NK-92 (cell line): ENCODE measurements around the gene NEURL2.
"Not testable (repeated sequence)": the region's sequence is repeated elsewhere in the genome, so short reads cannot be mapped to it uniquely, and the experiment has no call there.

ENCODE experiments used
- DNase-seq: peaks from one replicate; lab custom pipeline; 2025; ENCODE audit not compliant: unreplicated experiment; lab: John Stamatoyannopoulos, UW

NEURL2 gene

DNA sequence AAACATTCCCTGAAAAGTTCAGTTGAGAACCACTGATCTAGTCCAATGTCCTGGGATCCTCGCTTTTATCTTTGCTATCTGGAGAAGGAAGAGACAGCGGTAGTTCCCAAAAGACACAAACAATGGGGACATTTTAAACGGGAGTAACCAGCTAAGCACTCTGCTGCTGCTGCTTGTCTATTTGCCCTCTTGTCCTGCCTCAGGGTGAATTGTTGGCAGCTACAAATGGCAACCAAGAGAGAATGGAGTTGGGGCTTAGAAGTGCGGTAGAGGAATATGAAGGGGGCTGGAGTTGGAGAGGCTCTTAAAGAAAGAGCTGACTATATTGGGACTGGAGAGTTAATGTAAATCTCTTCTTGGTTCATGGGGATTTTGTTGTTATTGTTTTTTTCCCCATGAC lies 16.4 kb downstream of the NEURL2 start:
- no peak for DNase-seq

GRCh38 chr20:45874104-45874481 lies 16.9 kb downstream of the NEURL2 start:
- not testable (repeated sequence) for DNase-seq

GRCh38 chr20:45873409-45874103 lies 17.5 kb downstream of the NEURL2 start:
- no peak for DNase-seq

GRCh38 chr20:45872626-45873025 lies 18.4 kb downstream of the NEURL2 start:
- no peak for DNase-seq

GRCh38 chr20:45867819-45868176 lies 23.2 kb downstream of the NEURL2 start:
- DNase-seq: no peak

DNA sequence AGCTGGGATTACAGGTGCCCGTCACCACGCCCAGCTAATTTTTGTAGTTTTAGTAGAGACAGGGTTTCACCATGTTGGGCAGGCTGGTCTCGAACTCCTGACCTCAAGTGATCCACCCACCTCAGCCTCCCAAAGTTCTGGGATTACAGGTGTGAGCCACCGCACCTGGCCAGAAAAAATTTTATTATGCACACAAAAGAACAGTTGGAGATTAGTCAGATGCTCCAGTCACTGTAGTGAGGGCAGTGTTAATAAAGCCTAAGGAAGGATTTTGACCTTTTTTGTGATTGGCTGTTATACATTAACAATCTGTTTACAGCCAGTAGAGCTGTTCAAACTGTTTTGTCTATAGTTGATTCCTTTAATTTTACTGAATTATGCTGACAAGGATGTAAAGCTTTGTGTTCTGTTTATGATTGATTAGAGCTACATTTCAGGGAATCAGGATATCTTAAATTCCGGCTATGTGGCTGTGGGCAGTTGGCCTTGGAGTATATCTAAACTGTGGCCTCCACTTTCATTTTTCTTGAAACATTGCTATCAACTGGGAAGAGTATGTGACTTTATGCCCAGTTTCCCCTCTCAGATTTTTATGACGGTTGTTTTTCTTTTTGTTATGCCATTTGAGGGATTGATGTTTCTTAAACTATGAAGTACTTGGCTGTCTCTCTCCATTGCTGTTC lies 23.7 kb downstream of the NEURL2 start:
- DNase-seq: no peak

DNA sequence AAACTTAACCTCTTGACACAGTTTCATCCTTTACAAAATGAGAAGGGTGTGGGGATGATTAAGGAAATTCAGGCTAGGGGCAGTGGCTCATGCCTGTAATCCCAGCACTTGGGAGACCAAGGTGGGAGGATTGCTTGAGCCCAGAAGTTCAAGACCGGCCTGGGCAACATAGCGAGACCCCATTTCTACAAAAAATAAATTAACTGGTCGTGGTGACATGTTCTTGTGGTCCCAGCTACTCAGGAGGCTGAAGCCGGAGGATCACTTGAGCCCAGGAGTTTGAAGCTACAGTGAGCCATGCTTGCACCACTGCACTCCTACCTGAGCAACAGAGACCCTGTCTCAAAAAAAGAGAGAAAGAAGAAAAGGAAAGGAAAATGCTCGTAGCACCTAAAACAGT lies 24.6 kb downstream of the NEURL2 start:
- DNase-seq: no peak

GRCh38 chr20:45863543-45864470 lies 27.2 kb downstream of the NEURL2 start:
- no peak for DNase-seq

GRCh38 chr20:45861221-45862075 lies 29.6 kb downstream of the NEURL2 start:
- DNase-seq: no peak

DNA sequence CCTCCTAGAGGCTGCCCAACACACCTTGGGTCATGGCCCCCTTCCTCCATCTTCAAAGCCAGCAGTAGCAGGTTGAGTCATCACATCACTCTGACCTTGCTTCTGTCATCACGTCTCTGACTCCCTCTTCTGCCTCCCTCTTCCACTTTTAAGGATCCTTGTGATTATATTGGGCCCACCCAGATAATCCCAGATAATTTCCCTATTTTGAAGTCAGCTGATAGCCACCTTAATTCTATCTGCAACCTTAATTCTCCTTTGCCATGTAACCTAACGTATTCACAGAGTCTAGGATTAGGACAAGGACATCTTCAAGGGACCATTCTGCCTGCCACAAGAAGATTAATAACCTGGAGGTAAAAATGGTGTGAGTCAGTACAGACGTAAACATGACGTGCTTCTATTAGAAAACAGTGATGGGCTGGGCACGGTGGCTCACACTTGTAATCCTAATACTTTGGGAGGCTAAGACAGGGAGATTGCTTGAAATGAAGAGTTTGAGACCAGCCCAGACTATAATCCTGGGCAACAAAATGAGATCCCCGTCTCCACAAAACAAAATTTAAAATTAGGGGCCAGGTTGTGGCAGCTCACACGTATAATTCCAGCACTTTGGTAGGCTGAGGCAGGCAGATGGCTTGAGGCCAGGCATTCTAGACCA lies 30.3 kb downstream of the NEURL2 start:
- DNase-seq: no peak

DNA sequence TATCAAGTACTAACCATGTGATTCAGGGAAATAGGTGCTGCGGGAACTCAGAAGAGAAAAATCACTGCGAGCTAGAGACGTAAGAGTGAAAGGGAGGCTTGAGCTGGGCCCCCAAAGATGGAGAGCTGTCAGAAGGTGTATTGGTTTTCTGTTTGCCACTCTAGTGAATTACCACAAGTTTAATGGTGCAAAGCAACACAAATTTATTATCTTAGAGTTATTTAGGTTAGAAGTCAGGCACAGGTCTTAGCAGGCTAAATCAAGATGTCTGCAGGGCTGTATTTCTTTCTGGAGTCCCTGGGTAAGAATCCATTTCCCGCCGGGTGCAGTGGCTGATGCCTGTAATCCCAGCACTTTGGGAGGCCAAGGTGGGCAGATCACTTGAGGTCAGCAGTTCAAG lies 31.1 kb downstream of the NEURL2 start:
- DNase-seq: no peak

GRCh38 chr20:45857882-45858216 lies 33.2 kb downstream of the NEURL2 start:
- DNase-seq: no peak

- peak; percentile 76 for DNase-seq
These were observed 33.7 kb downstream of the NEURL2 start, which contains the start of the genes ACOT8 and ZSWIM3 for GRCh38 chr20:45857114-45857881. Gene ACOT8 (minus strand): TSS chr20:45857392. CDS start chr20:45857315, 77 bp downstream. Gene ZSWIM3 (plus strand): TSS chr20:45857614. CDS start chr20:45857826, 212 bp downstream.

DNA sequence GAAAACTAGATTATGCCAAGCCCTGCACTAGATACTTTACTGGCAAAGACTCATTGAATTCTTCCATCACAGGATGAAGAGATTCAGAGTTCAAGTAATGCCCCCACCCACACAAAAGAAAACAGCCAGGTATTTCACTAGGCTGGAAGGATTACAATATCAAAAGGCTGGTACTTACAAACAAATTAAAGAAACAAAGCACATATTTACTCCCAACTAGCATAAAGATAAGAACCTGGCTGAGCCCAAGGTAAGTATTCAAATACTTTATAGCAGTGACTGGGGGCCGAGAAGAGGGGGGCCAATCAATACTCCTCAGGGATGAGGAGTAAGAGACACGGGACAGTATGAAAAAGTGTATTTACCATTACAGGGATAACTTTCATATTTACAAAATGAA lies 37.5 kb downstream of the NEURL2 start:
- no peak for DNase-seq

DNA sequence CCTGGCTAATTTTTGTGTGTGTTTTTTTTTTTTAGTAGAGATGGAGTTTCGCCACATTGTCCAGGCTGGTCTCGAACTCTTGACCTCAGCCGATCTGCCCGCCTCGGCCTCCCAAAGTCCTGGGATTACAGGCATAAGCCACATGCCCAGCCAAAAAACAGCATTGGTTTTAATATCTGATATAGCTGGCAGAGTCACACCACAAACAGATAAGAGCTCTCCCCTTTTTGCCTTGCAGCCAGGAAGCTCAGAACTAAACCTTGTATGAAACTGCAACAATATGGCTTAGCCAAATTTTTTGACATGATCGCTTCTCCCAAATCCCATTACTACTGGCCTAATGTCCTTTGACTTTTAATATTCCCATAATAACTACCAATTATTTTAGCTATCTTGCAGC lies 38.7 kb downstream of the NEURL2 start:
- no peak for DNase-seq

DNA sequence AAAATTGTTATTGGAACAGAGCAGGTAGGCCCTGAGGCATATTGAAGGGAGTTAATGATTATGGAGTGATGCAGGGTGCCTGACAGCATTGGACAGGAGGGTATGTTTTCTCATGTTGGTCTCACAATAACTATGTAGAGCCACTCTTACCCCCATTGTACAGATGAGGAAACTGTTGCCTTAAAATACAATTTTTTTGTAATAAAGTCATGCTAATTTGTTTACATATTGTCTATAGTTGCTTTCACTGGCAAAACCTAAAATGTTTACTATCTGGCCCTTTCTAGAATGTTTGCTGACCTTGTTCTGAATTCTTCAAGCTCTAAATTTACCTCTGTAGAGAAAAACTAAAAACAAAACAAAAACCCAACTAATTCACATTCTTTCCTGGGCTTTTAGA lies 39.5 kb downstream of the NEURL2 start:
- no peak for DNase-seq

GRCh38 chr20:45850926-45851325 lies 40.1 kb downstream of the NEURL2 start:
- no peak for DNase-seq

GRCh38 chr20:45850238-45850637 lies 40.8 kb downstream of the NEURL2 start:
- DNase-seq: no peak

DNA sequence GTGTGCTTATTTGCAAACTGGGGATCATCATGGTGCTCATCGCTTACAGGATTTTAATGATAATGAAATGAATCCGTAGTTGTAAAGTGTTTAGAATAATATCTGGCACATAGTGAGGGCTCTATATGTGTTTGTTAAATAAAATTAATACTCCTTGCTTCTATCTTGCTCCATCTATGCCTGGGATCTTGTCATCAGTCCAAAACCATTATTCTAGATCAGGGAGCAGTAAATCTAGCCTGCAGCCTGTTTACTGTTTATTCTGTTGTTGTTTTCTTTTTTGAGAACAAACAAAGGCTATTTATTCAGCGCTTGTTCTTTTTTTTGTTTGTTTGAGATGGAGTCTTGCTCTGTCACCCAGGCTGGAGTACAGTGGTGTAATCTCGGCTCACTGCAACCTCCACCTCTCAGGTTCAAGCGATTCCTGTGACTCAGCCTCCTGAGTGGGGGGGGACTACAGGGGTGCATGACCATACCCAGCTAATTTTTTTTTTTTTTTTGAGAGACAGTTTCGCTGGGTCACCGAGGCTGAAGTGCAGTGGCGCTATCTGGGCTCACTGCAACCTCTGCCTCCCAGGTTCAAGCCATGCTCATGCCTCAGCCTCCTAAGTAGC lies 41.9 kb downstream of the NEURL2 start:
- no peak for DNase-seq
